Right renal pelvis (tissue), 4 donors: Measurements from ENCODE around the gene TNRC18. TPM values are rescaled to one million over a fixed set of nuclear protein-coding genes. Genes with fewer than 3 reads are reported as not detected.
"Not testable (repeated sequence)": the region's sequence is repeated elsewhere in the genome, so short reads cannot be mapped to it uniquely, and the experiment has no call there.

Source experiments
- DNase-seq, 4 donors: peaks; one replicate each; pipeline ENCODE4 v3.0.0-alpha.2; 2013; ENCODE audit warnings: low read depth in 4 of 4, low spot score in 3 of 4, missing footprints in 1 of 4
- polyA plus RNA-seq, 4 donors: library from polyadenylated mRNA; unstranded; fragments of 120-200 nt; gene quantifications; one replicate each; pipeline ENCODE4 v1.2.1, GENCODE V29; 2013; ENCODE audit not compliant: insufficient read length in 4 of 4

TNRC18 gene, protein sequence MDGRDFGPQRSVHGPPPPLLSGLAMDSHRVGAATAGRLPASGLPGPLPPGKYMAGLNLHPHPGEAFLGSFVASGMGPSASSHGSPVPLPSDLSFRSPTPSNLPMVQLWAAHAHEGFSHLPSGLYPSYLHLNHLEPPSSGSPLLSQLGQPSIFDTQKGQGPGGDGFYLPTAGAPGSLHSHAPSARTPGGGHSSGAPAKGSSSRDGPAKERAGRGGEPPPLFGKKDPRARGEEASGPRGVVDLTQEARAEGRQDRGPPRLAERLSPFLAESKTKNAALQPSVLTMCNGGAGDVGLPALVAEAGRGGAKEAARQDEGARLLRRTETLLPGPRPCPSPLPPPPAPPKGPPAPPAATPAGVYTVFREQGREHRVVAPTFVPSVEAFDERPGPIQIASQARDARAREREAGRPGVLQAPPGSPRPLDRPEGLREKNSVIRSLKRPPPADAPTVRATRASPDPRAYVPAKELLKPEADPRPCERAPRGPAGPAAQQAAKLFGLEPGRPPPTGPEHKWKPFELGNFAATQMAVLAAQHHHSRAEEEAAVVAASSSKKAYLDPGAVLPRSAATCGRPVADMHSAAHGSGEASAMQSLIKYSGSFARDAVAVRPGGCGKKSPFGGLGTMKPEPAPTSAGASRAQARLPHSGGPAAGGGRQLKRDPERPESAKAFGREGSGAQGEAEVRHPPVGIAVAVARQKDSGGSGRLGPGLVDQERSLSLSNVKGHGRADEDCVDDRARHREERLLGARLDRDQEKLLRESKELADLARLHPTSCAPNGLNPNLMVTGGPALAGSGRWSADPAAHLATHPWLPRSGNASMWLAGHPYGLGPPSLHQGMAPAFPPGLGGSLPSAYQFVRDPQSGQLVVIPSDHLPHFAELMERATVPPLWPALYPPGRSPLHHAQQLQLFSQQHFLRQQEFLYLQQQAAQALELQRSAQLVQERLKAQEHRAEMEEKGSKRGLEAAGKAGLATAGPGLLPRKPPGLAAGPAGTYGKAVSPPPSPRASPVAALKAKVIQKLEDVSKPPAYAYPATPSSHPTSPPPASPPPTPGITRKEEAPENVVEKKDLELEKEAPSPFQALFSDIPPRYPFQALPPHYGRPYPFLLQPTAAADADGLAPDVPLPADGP (N-terminal part only)
- 100 to 1,000 TPM in 3 of 4 donors, 10 to 100 TPM in 1; 93.2 to 130 (median 104) TPM for polyA plus RNA-seq

DNA sequence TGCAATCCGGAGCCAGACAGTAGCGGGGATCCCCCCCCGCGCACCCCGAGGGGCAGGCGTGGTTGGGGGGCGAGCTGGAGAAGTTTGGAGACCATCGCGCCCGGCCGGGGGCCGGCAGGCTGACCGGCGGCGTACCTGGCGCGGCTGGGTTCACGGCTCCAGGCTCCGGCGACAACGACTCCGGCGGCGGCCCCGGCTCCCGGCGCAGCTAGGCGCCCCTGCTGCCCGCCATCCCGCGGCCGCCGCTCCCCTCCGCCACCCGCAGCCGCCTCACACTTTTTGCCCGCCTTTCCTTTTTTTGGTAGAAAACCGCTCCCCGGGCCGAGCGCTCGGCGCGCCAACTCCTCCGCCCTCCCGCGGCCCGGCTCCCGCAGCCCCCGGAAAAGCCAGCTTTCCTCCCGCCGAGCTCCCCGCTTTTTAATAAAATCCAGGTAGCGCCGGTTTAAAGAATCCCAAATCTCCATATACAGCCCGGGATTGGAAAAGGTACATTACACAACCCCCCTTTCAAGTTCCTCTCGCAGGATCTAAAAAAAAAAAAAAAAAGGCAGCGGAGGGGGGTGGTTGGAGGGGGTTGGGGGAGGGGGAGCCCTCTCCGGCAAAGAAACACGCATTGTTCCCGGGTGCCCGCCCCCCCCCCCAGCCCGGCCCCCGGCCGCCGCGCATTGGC lies at the start of gene TNRC18:
Gene TNRC18, minus strand, starts transcription at position 529 of the 670 bp plus-strand sequence. CDS start 2,588 bp downstream, outside the sequence.
- DNase-seq: no peak

DNA sequence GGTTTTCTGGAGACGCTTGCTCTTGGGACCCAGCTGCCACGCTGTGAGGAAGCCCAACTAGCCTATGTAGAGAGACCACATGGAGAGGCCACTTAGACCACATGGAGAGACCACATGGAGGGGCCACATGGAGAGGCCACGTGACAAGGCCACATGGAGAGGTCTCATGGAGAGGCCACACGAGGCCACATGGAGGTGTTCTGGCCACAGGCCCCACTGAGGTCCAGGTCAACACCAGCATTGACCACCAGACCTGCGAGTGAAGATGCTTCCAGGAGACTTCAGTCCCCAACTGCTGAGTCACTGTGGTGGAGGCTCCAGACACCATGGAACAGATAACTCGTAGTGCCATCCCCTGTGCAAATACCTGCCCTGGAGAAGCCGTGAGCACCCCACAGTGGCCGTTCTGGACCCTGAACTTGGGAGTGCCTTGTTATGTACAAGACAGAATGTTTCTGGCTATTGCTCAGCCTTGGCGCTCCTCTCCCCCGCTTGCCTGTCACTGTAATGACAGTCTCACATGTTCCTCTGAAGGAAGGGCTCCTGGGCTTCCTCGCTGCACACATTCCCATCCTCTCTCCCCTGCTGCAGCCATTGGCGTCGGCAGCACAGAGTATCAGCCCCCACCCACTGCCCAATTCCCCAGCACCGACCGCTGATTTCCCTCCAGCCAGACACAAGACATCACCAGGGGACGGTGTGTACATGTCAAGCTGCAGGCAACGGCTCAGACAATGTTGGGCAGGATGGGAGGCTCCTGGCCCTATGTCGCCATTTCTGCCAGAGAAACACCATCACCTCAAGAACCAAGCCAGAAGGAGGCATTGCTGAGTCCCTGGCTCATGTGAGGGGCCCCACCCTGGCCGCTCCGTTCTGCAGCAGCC lies 49.0 kb upstream of the TNRC18 start:
- no peak for DNase-seq

DNA sequence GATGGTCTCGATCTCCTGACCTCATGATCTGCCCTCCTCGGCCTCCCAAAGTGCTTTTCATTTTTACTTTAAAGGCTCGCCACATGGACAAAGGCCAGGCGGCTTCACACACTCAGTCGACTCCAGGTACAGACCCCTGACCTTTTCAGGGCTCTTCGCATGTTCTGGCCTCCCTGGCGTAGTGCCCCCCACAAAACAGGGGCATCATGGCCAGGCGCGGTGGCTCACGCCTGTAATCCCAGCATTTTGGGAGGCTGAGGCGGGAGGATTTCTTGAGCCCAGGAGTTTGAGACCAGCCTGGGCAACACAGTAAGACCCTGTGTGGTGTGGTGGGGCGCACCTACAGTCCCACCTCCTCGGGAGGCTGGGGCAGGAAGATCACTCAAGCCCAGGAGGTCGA lies 48.0 kb upstream of the TNRC18 start:
- DNase-seq: not testable (repeated sequence)

DNA sequence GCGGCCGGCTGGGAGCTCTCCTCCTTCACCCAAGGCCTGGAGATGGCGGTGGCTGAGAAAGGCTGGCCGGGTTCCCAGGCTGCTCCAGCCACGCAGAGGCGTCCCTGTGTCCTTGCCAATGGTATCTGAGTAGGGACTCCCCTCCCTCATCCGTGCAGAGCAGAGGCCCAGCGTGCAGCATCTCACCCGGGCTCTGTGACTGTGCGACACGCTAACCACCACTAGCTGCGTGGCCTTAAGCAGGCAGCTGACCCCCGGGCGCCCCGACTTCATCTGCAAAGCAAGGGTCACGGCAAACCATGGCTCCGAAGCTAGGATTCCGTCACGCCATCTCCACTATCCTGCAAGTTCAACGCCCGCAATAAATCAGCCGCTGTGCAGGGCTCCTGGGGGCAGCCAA lies 47.2 kb upstream of the TNRC18 start:
- DNase-seq: no peak

DNA sequence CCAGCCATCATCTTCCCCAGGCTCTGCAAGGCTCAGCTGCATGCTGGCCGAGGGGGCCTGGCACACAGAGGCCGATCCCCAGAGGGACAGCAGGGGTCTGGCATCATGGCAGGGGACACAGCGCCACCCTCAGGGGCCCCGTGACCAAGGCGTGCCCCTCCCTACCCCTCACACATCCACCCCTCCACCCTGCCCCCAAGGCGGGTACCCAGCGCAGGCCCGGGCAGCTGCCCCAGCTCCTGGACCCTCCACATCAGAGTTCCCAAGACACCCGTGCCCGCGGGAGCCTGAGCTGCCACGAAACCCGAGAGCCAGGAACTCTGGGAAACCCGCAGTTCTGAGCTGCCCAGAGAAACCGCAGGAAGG lies 46.5 kb upstream of the TNRC18 start:
- no peak for DNase-seq

DNA sequence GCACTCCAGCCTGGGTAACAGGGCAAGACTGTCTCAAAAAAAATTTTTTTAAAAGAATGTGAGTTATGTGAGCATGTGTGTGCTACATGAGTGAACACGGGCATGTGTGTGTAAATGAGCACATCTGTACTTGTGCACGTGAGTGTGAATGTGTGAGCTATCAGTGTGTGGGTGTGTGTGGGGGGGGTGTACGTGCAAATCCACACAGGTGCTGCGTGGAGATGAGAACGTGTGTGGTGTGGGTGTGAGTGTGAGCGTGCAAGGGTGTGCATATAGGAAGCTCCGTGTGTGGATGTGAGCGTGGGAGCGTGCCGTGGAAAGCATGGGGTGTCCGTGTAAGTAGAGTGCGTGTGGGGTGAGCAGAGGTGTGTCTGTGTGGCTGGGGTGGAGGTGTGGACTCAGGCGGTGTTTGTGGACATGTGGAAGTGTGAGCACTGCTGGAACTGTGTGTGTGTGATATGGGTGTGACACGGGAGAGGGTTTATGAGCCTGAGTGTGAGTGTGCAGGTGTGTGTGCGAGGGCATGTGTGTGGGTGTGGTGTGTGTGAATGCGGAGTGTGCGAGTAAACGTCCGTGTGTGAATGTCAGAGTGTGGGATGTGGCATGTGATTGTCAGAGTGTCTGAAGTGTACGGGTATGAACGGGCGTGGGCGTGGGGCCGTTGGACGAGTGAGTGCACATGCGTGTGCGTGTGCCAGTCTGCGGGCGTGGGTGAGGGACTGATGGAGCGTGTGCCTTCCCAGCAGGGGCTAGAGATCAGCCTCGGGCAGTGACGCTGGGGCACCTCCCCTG lies 45.9 kb upstream of the TNRC18 start:
- DNase-seq: no peak

DNA sequence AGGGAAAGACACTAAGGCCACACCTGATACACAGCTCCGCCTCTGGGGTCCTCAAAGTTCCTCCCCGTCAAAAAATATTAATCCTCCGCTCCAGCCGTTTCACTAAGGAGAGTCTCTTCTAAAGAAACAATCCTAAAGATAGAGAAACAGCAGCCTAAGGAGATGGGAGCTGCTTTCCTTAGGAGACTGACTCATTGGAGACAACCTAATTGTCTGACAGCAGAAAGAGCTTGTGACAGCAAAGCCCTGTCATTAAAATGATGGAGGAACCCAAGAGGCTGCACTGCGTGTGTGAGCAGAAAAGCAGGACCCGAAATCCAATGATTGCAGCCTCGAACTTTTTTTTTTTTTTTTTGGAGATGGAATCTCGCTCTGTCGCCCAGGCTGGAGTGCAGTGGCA lies 44.0 kb upstream of the TNRC18 start:
- no peak for DNase-seq

DNA sequence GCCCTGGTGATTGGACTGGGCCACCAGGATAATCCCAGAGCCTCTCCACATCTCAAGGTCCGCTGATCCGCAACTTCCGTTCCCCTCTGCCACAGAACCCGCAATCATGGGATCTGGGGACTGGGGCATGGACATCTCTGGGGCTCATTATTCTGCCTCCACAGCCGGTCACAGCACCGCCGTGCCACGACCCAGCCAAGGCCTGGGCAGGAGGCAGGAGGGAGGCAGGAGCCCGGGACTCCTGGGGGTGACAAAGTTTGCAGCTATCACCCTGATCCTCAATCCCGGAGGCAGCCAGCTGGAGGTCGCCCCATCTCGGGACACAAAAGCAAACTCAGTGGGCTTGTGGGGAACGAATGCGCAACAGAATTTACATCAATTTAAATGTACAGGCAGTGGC lies 42.9 kb upstream of the TNRC18 start:
- no peak for DNase-seq

DNA sequence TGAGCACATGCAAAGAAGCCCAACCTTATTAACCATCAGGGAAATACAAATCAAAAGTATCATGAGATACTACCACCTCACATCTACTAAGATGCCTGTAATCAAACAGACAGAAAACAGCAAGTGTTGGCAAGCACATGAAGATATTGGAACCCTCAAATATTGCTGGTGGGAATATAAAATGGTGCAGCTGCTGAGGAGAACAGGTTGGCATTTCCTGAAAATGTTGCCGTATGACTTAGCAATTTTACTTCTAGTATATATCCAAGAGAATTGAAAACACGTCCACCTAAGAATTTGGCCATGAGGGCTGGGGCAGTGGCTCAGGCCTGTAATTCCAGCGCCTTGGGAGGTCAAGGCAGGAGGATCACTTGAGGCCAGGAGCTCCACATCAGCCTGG lies 39.4 kb upstream of the TNRC18 start:
- DNase-seq: no peak

DNA sequence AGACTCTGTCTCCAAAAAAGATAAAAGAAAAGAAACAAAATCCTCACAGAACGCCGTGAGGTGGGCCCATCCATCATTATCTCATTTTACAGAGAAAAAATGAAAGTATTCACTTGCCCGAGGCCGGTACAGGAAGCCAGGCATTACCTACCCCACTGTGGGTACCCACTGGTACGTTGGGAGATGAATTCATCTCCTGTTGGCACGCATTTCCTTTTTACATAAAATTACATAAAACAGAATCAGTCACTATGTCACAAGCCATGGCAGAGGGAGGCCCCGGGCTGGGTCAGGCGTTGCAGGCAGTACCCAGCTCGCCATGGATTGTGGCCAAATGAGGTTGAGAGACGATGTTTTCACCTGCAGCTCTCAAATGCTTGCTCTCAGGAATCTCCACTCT lies 38.6 kb upstream of the TNRC18 start:
- DNase-seq: no peak

DNA sequence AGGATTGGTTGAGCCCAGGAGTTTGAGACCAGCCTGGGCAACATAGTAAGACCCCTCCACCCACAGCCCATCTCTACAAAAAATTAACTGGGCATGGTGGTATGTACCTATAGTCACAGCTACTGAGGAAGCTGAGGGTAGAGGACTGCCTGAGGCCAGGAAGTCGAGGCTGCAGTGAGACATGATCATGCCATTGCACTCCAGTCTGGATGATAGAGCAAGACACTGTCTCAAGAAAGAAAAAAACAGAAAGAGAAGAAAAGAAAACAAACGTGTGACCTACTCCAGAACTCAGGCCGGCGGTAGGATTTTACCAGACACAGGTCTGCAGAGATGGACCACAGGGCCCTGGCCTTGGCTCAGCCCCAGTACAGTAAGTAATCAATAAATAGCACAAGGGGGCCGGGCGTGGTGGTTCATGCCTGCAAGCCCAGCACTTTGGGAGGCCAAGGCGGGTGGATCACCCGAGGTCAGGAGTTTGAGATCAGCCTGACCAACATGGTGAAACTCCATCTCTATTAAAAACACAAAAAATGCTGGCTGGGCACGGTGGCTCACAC lies 35.4 kb upstream of the TNRC18 start:
- no peak for DNase-seq

DNA sequence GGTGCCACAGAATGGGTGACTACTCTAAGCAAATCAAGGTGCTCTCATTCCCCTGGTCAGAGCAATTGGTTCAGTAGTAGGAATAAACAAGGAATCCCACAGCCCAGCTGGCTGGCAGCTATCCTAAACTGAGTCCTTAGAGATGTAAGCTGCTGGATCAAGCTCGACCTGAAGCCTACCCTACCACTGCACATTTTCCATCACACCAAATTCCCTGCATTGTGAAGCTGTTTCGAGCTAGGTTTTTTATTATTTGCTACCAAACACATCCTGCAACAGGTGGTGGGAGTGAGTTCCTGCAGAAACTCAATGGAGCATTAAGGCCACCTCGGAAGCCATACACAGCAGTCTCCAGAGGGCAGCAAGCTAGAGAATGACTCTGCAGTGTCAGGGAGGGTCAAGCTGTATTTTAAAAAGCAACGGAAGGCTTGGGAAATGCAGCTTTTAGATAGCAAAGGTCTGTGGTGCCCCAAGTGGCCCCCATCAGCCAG lies 33.7 kb upstream of the TNRC18 start:
- DNase-seq: no peak

DNA sequence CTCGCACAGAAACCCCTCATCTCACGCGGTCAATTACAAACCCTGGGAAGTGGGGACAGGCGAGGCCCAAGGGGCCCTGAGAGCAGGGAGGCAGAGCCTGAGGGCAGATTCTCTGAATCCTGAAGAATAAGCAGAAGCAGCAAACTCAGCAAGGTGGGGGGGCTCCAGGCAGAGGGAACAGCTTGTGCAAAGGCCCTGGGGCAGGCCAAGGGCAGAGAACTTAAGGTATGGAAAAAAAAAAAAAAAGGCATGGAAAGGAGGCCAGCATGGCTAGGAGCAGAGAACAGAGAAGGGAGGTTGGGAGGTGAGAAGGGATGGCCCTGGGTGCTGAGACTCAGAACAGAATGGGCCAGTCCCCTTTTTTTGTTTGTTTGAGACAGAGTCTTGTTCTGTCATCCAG lies 32.8 kb upstream of the TNRC18 start:
- DNase-seq: no peak

DNA sequence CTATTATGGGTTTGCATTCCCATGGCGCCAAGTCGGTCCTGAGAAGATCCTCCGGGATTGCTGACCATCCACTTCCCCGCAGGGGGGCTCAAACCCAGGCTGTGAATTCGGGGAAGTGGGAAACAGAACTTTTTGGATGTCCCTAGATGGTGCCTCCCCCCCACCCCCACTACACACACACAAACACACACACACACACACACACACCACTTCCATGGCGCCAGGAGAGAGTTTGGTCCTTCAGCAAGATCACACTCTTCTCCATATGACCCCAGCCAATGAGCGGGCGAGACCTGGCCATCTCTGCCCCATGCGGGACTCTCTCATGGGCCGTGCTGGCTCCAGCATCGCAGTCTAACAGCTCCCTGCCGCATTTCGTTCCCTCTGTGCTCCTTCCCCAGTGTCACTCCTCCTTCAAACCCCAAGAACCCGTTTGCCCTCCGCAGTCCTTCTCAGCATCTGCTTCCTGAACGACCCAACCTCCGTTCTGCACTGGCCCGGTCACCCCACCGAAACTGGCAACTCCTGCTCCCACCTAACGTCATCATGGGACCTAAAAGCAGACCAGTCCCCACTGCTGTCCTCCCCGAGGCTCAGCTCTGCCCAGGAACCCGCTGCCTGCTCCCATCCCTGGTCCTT lies 32.1 kb upstream of the TNRC18 start:
- DNase-seq: no peak

DNA sequence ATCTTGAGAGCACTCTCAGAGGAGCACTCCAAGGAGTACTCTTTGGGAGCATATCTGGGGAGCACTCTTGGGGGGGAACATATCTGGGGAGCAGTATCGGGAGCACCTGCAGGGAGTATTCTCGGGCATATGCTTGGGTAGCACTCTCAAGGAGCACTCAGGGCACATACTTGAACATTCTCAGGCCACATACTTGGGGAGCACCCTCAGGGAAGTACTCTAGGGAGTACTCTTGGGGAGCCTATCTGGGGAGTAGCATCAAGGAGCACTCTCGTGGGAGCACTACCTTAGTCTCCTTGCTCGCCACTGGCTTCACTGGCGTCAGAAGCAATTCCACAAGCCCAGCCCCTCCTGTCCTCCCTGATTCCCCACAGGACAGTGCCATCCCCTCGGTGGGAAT lies 31.5 kb upstream of the TNRC18 start:
- DNase-seq: no peak

DNA sequence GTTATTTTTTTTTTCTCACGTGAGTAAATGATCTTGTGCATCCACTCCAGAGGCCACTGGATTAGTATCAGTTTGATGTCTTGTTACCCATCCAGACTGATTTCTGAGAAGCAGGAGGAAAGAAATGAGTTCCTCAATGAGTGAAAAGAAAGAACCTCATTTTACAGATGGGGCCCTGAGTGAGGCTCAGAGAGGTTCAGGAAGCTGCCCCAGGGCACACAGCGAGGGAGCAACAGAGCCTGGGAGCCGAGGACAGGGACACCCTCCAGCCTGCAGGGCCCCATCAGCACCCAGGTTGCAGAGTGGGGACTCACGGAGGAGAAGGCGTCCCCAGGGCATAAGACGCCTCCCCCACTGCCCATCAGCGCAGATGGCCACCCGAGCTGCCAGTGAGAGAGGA lies 30.9 kb upstream of the TNRC18 start:
- no peak for DNase-seq

DNA sequence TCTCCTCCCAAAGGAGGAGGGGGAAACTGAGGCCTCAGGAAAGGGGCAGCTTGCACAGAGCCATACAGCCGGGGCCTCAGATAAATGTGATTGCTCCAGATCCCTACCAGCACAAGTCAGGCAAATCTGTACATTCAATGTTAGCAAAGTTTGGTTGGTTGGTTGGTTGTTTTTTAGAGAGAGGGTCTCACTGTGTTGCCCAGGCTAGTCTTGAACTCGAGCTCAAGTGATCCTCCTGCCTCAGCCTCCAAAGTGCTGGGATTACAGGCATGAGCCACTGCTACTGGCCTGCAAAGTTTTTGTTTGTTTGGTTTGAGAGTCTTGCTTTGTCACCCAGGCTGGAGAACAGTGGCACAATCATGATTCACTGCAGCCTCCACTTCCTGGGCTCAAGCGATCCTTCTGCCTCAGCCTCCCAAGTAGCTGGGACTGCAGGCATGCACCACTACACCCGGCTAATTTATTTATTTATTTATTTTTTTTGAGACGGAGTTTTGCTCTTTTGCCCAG lies 30.0 kb upstream of the TNRC18 start:
- no peak for DNase-seq
